ENCODE measurements around the gene DUSP16.
"Not testable (repeated sequence)": the region's sequence is repeated elsewhere in the genome, so short reads cannot be mapped to it uniquely, and the experiment has no call there.

The DUSP16 gene

GRCh38 chr12:12542286-12542685 is 20.4 kb downstream of the DUSP16 start:
- DNase-seq = no peak

GRCh38 chr12:12541782-12542181 is 20.9 kb downstream of the DUSP16 start:
- no peak for DNase-seq

- no peak for DNase-seq
Observed at GRCh38 chr12:12540261-12541013, 22.2 kb downstream of the DUSP16 start.

- DNase-seq = no peak
Observed at GRCh38 chr12:12539028-12539810, 23.4 kb downstream of the DUSP16 start.

GRCh38 chr12:12538535-12538934 is 24.1 kb downstream of the DUSP16 start:
- no peak for DNase-seq

- DNase-seq = no peak
Observed at GRCh38 chr12:12537421-12537820, 25.2 kb downstream of the DUSP16 start.

GRCh38 chr12:12534975-12535374 is 27.7 kb downstream of the DUSP16 start:
- no peak for DNase-seq

GRCh38 chr12:12534166-12534866 is 28.3 kb downstream of the DUSP16 start:
- DNase-seq = no peak

- no peak for DNase-seq
Observed at GRCh38 chr12:12533238-12533829, 29.3 kb downstream of the DUSP16 start.

- no peak for DNase-seq
Observed at GRCh38 chr12:12531194-12531593, 31.5 kb downstream of the DUSP16 start.

- no peak for DNase-seq
Observed at GRCh38 chr12:12529783-12530421, 32.8 kb downstream of the DUSP16 start.

- DNase-seq = no peak
Observed at GRCh38 chr12:12528361-12529270, 34.0 kb downstream of the DUSP16 start.

- DNase-seq = peak in 1 of 2 donors; percentile 25
Observed at GRCh38 chr12:12527820-12528296, 34.8 kb downstream of the DUSP16 start.

GRCh38 chr12:12524128-12524527 is 38.5 kb downstream of the DUSP16 start:
- DNase-seq = no peak

GRCh38 chr12:12523229-12523628 is 39.4 kb downstream of the DUSP16 start:
- no peak for DNase-seq

- DNase-seq = not testable (repeated sequence)
Observed at GRCh38 chr12:12522657-12523056, 40.0 kb downstream of the DUSP16 start.

GRCh38 chr12:12521888-12522287 is 40.8 kb downstream of the DUSP16 start:
- no peak for DNase-seq

- no peak for DNase-seq
Observed at GRCh38 chr12:12521044-12521485, 41.6 kb downstream of the DUSP16 start.

- DNase-seq = no peak
Observed at GRCh38 chr12:12520273-12520672, 42.4 kb downstream of the DUSP16 start.

GRCh38 chr12:12519354-12519998 is 43.2 kb downstream of the DUSP16 start:
- DNase-seq = no peak

GRCh38 chr12:12518919-12519318 is 43.7 kb downstream of the DUSP16 start:
- DNase-seq = no peak
